ENCODE data around the gene MED25. TPM values are rescaled to one million over a fixed set of nuclear protein-coding genes. Genes with fewer than 3 reads are reported as not detected.
A peak's percentile ranks its signal among the peaks of the same experiment; 100 is the strongest.

The MED25 gene
- polyA plus RNA-seq, 2 of the 4 experiments (the other 2 are of a cell fraction), result 20.4 to 40.1 TPM

GRCh38 chr19:49770529-49770928 lies 47.6 kb upstream of the MED25 start:
- no peak for DNase-seq (ENCODE audit: low read depth in 1 of 2, low spot score in 1 of 2)
- no peak for ATAC-seq
- peaks cover 16% of the 10 kb centered on the region for H3K4me1 ChIP-seq
- H3K4me3 ChIP-seq, result no peak overlapping the region
- TF ChIP-seq HDAC2 (IDR thresholded peaks at IDR 0.05), result no peak
- no peak for TF ChIP-seq GATA3 (IDR thresholded peaks at IDR 0.05; ENCODE audit: borderline replicate concordance)
- TF ChIP-seq HMGXB4 (CRISPR knock-in tag; IDR thresholded peaks at IDR 0.05; ENCODE audit: borderline replicate concordance), result no peak
- TF ChIP-seq ZFP36 (IDR thresholded peaks at IDR 0.05; ENCODE audit: borderline replicate concordance, partially characterized antibody), result no peak
- no peak for TF ChIP-seq RFX5 (IDR thresholded peaks at IDR 0.05)
- TF ChIP-seq BCL3 (IDR thresholded peaks at IDR 0.05), result no peak
- TF ChIP-seq ZNF302 (CRISPR knock-in tag; IDR thresholded peaks at IDR 0.05), result no peak
- no peak for TF ChIP-seq RNF2 (IDR thresholded peaks at IDR 0.05; ENCODE audit: borderline replicate concordance, low read depth)
- no peak for TF ChIP-seq NFE2L2 (conservative IDR thresholded peaks at IDR 0.05; ENCODE audit: low read length)
- TF ChIP-seq CHD2 (IDR thresholded peaks at IDR 0.05; ENCODE audit: low read length, partially characterized antibody), result no peak
- TF ChIP-seq RAD21 (conservative IDR thresholded peaks at IDR 0.05 in 1 of 2, IDR thresholded peaks at IDR 0.05 in 1 of 2), result no peak
- no peak for TF ChIP-seq KDM1A (IDR thresholded peaks at IDR 0.05; ENCODE audit: low read depth)
- TF ChIP-seq JUNB (IDR thresholded peaks at IDR 0.05), result no peak
- no peak overlapping the region for H3K27ac ChIP-seq
- H3K4me2 ChIP-seq, result no peak overlapping the region
- no peak for FAIRE-seq
- ChIA-PET CTCF (interaction anchor here (1.4 kb wide), 1 partner anchor 90 kb away, joined by 3 read pairs; no protein-coding TSS in a partner anchor), POLR2A (no interaction called here)
- no peaks in the 10 kb centered on the region for H3K9me3 ChIP-seq
- 93% methylated on average over 8 of the region's 8 CpGs for WGBS (ENCODE audit: missing lambda C conversion rate)

- ChIA-PET CTCF (interaction anchor here (0.6 to 1.8 kb wide), 4 partner anchors 24 to 94 kb away, joined by 3 to 4 read pairs (median 4); partner anchors contain the start of gene PRMT1), POLR2A (no interaction called here)
- WGBS (ENCODE audit: missing lambda C conversion rate), result 89% methylated on average over 13 of the region's 13 CpGs
- no peak overlapping the region for H3K4me3 ChIP-seq
- FAIRE-seq (no peak), DNase-seq (ENCODE audit: low read depth in 1 of 2, low spot score in 1 of 2) (no peak), ATAC-seq (no peak)
- peaks cover 10% of the 10 kb centered on the region; the same call in 2 of the 3 replicates for H3K4me1 ChIP-seq
- no peak for TF ChIP-seq RAD21 (conservative IDR thresholded peaks at IDR 0.05 in 1 of 2, IDR thresholded peaks at IDR 0.05 in 1 of 2)
- H3K9me3 ChIP-seq, result no peaks in the 10 kb centered on the region
- H3K4me2 ChIP-seq, result no peak overlapping the region
- no peak overlapping the region for H3K27ac ChIP-seq
Measured at GRCh38 chr19:49771674-49772139, 46.4 kb upstream of the MED25 start.

- 91% methylated on average over 10 of the region's 10 CpGs for WGBS (ENCODE audit: missing lambda C conversion rate)
- H3K27ac ChIP-seq, result 0 out of 6 replicates have a peak overlapping the region, but pooled peaks of 1 of the 2 experiments have one; percentile 10
- H3K9me3 ChIP-seq, result no peaks in the 10 kb centered on the region
- ChIA-PET CTCF (interaction anchor here (1.8 kb wide), 1 partner anchor 96 kb away, joined by 4 read pairs; the partner anchor contains the start of gene PRMT1), POLR2A (no interaction called here)
- TF ChIP-seq MAX (IDR thresholded peaks at IDR 0.05) (no peak), ELK1 (IDR thresholded peaks at IDR 0.05; ENCODE audit: low read depth, low read length) (no peak), NFE2L2 (conservative IDR thresholded peaks at IDR 0.05; ENCODE audit: low read length) (no peak), HOXB5 (CRISPR knock-in tag; IDR thresholded peaks at IDR 0.05) (no peak), MAZ (IDR thresholded peaks at IDR 0.05; ENCODE audit: borderline replicate concordance, low read depth, low read length) (no peak), E2F6 (IDR thresholded peaks at IDR 0.05; ENCODE audit: borderline replicate concordance, low read depth) (no peak), JUN (IDR thresholded peaks at IDR 0.05) (no peak), CHD4 (IDR thresholded peaks at IDR 0.05; ENCODE audit: borderline replicate concordance) (no peak), HOXA7 (CRISPR knock-in tag; IDR thresholded peaks at IDR 0.05) (no peak), PBX3 (IDR thresholded peaks at IDR 0.05) (no peak), POLR2A (IDR thresholded peaks at IDR 0.05; ENCODE audit: low read length) (no peak), KDM1A (IDR thresholded peaks at IDR 0.05; ENCODE audit: low read depth) (no peak), MAFK (IDR thresholded peaks at IDR 0.05; ENCODE audit: partially characterized antibody) (no peak), ZC3H11A (IDR thresholded peaks at IDR 0.05) (no peak), RARB (CRISPR knock-in tag; IDR thresholded peaks at IDR 0.05) (no peak), FOSL2 (IDR thresholded peaks at IDR 0.05) (no peak), FOSL2 (CRISPR knock-in tag; IDR thresholded peaks at IDR 0.05) (no peak), GATA3 (IDR thresholded peaks at IDR 0.05; ENCODE audit: borderline replicate concordance) (no peak), SMC3 (IDR thresholded peaks at IDR 0.05) (no peak)
- peak; percentile 16 to 52; a peak in 3 of 6 replicates for ATAC-seq
- no peak for DNase-seq (ENCODE audit: low read depth in 1 of 2, low spot score in 1 of 2)
- H3K4me3 ChIP-seq, result no peak overlapping the region
- H3K4me2 ChIP-seq, result no peak overlapping the region
- peaks cover 6% of the 10 kb centered on the region; the same call in 2 of the 3 replicates for H3K4me1 ChIP-seq
- no peak for FAIRE-seq
Measured at GRCh38 chr19:49772850-49773432, 45.1 kb upstream of the MED25 start.

Data from A549 (cell line).